HepG2 (cell line): Measurements from ENCODE around the gene RIPOR3. TPM values are rescaled to one million over a fixed set of nuclear protein-coding genes. Genes with fewer than 3 reads are reported as not detected.

Experiments
- ATAC-seq: fragments of 200-7000 bp; cut with Tn5 transposase; 3 replicates; pipeline ENCODE4 v1.9.1; 2020; ENCODE audit warnings: mild to moderate bottlenecking, moderate library complexity
- BruUV-seq: library from RNA; stranded (reverse); fragments of 400-500 nt; replicated peaks from 2 replicates; lab custom pipeline; 2021; lab: Mats Ljungman, UMichigan
- CTCF ChIA-PET: fragments of 300-600 bp; formaldehyde crosslinking; extraction: SDS; loops from one replicate; lab custom pipeline; 2021; ENCODE audit warnings: low total read pairs, inconsistent platforms, low intra/inter-chr PET ratio; lab: Yijun Ruan, JAX
- POLR2A ChIA-PET: fragments of 350-600 bp; sonication (Branson Sonifier 250); formaldehyde crosslinking; loops from one replicate; lab custom pipeline; 2020; ENCODE audit warnings: antibody characterized with exemption, inconsistent platforms; lab: Yijun Ruan, JAX
- DNase-seq: peaks from one replicate; pipeline ENCODE4 v3.0.0-alpha.2; 2015; ENCODE audit warnings: low spot score
- FAIRE-seq: peaks from 3 replicates; lab custom pipeline; 2011; peaks lifted over from hg19 to GRCh38; lab: Jason Lieb, UNC
- H2AFZ ChIP-seq: one replicate; pipeline ENCODE4 v1.6.1; 2011; ENCODE audit warnings: low read length, inconsistent platforms
- H3K27ac ChIP-seq: fragments of 300-600 bp; 3 replicates; pipeline ENCODE4 v1.8.0; 2011; ENCODE audit warnings: mixed run types, mild to moderate bottlenecking, mixed read lengths, low read length, inconsistent platforms; ENCODE audit not compliant: insufficient read depth; ENCODE audit errors: extremely low read length
- H3K27me3 ChIP-seq, 2 experiments: fragments of 200-600 bp in 1 of 2; 2 replicates in 1 of 2; 3 replicates in 1 of 2; pipeline versions ENCODE4 v1.6.0 to v1.8.0; 2011; ENCODE audit warnings: low read length in 2 of 2, mild to moderate bottlenecking in 2 of 2, moderate library complexity in 2 of 2, inconsistent platforms in 1 of 2; ENCODE audit not compliant: insufficient read depth in 2 of 2, control insufficient read depth in 1 of 2
- H3K36me3 ChIP-seq, 2 experiments: fragments of 200-600 bp in 1 of 2; replicated peaks in 1 of 2; 2 replicates in 1 of 2; 3 replicates in 1 of 2; pipeline versions ENCODE4 v1.5.1 to v1.8.0; 2011; ENCODE audit warnings: low read length in 2 of 2, inconsistent platforms in 1 of 2; ENCODE audit not compliant: insufficient read depth in 2 of 2, control insufficient read depth in 1 of 2
- H3K4me1 ChIP-seq: 2 replicates; pipeline ENCODE4 v1.5.1; 2012; ENCODE audit warnings: low read length, inconsistent platforms; ENCODE audit not compliant: insufficient read depth
- H3K4me2 ChIP-seq: 2 replicates; pipeline ENCODE4 v1.6.0; 2011; ENCODE audit warnings: low read depth, low read length, inconsistent platforms
- H3K4me3 ChIP-seq, 3 experiments: fragments of 200-600 bp in 1 of 3; sonication (generic), shearing (Covaris generic) in 1 of 3; replicated peaks in 1 of 3; 2 replicates each; pipeline ENCODE4 v1.5.1; 2011 to 2016; ENCODE audit warnings: low read length in 3 of 3, inconsistent platforms in 2 of 3, low read depth in 2 of 3, mild to moderate bottlenecking in 2 of 3, control low read depth in 1 of 3, mixed read lengths in 1 of 3; ENCODE audit not compliant: insufficient read depth in 1 of 3
- H3K79me2 ChIP-seq: one replicate; pipeline ENCODE4 v1.6.1; 2011; ENCODE audit warnings: low read length, inconsistent platforms; ENCODE audit not compliant: insufficient read depth
- H3K9ac ChIP-seq: 2 replicates; pipeline ENCODE4 v1.6.0; 2011; ENCODE audit warnings: mild to moderate bottlenecking, low read depth, low read length, inconsistent platforms; ENCODE audit not compliant: insufficient read depth
- H3K9me3 ChIP-seq: 2 replicates; pipeline ENCODE4 v1.5.1; 2012; ENCODE audit warnings: mild to moderate bottlenecking, low read length
- H4K20me1 ChIP-seq: 2 replicates; pipeline ENCODE4 v1.6.0; 2011; ENCODE audit warnings: inconsistent platforms, mild to moderate bottlenecking, low read length, moderate library complexity; ENCODE audit not compliant: insufficient read depth
- CREB1 ChIP-seq, 2 experiments: fragments of 450-650 bp in 1 of 2; IDR thresholded peaks; 2 replicates each; pipeline ENCODE4 v1.6.1; 2016 to 2017; ENCODE audit warnings: control low read depth in 1 of 2, mild to moderate bottlenecking in 1 of 2, missing compliant biosample characterization in 1 of 2, missing genetic modification characterization in 1 of 2
- CSRNP2 ChIP-seq: sonication (generic); formaldehyde crosslinking; conservative IDR thresholded peaks from 2 replicates; pipeline ENCODE4 v1.8.0; 2022; ENCODE audit warnings: low read depth, missing genetic modification reagents
- DRAP1 ChIP-seq: IDR thresholded peaks from 2 replicates; pipeline ENCODE4 v1.6.1; 2016; ENCODE audit warnings: missing genetic modification reagents, missing compliant biosample characterization
- ETV6 ChIP-seq: sonication (generic); formaldehyde crosslinking; conservative IDR thresholded peaks from 2 replicates; pipeline ENCODE4 v1.4.0; 2020; ENCODE audit warnings: missing genetic modification reagents
- FOXO4 ChIP-seq: sonication (generic); formaldehyde crosslinking; conservative IDR thresholded peaks from 2 replicates; pipeline ENCODE4 v1.8.1; 2023; ENCODE audit warnings: missing genetic modification reagents
- IRF1 ChIP-seq: sonication (generic); formaldehyde crosslinking; IDR thresholded peaks from 2 replicates; pipeline ENCODE4 v1.4.0; 2020; ENCODE audit warnings: low read depth, mild to moderate bottlenecking, missing genetic modification reagents
- LCORL ChIP-seq, 2 experiments: fragments of 450-650 bp in 1 of 2; sonication (generic) in 1 of 2; formaldehyde crosslinking in 1 of 2; IDR thresholded peaks; 2 replicates each; pipeline versions ENCODE4 v1.5.0 to v1.6.1; 2017 to 2020; ENCODE audit warnings: antibody characterized with exemption in 1 of 2, missing genetic modification reagents in 1 of 2
- MAZ ChIP-seq, 2 experiments: sonication (generic) in 1 of 2; formaldehyde crosslinking in 1 of 2; IDR thresholded peaks; 2 replicates each; pipeline versions ENCODE4 v1.5.0 to v1.6.1; 2012 to 2020; ENCODE audit warnings: low read depth in 2 of 2, mild to moderate bottlenecking in 2 of 2, borderline replicate concordance in 1 of 2, improper control_type of control experiment in 1 of 2, low read length in 1 of 2, missing genetic modification reagents in 1 of 2, moderate library complexity in 1 of 2
- REXO4 ChIP-seq: sonication (generic); formaldehyde crosslinking; IDR thresholded peaks from 2 replicates; pipeline ENCODE4 v1.8.0; 2022; ENCODE audit warnings: missing genetic modification reagents, mild to moderate bottlenecking, borderline replicate concordance
- SNAPC5 ChIP-seq: sonication (generic); formaldehyde crosslinking; IDR thresholded peaks from 2 replicates; pipeline ENCODE4 v1.8.1; 2023; ENCODE audit warnings: mild to moderate bottlenecking, missing genetic modification reagents, borderline replicate concordance
- ZMAT5 ChIP-seq: sonication (generic); formaldehyde crosslinking; IDR thresholded peaks from 2 replicates; pipeline ENCODE4 v1.5.0; 2020; ENCODE audit warnings: mild to moderate bottlenecking, low read depth, missing genetic modification reagents, borderline replicate concordance
- ZNF740 ChIP-seq: sonication (generic); formaldehyde crosslinking; IDR thresholded peaks from 2 replicates; pipeline ENCODE4 v1.4.0; 2020; ENCODE audit warnings: missing genetic modification reagents
- WGBS: methylation state at CpG from one replicate; pipeline ENCODE4 v1.1.6; 2017; ENCODE audit warnings: low lambda C conversion rate; 5-methylcytosine and 5-hydroxymethylcytosine counted together
- in situ Hi-C: cut with HindIII; loops from 2 replicates; pipeline ENCODE4 v1.10.0; 2017; ENCODE audit warnings: low pct_unique_long_range_greater_than_20kb; ENCODE audit not compliant: extremely low pct_ligation_motif_present
- intact Hi-C: fragments of 100-400 bp; cut with micrococcal nuclease; formaldehyde crosslinking; loops from one replicate; pipeline ENCODE4 v1.10.0; 2022; ENCODE audit not compliant: unreplicated experiment
- polyA plus RNA-seq, 8 experiments: library from polyadenylated mRNA; depleted of rRNA in 3 of 8; stranded (reverse) in 7 of 8; unstranded in 1 of 8; fragments of >200 nt; fragmentation: Illumina TruSeq in 4 of 8; extraction: Trizol in 4 of 8; gene quantifications; 2 replicates each; pipeline versions ENCODE4 v1.2.1 to v1.2.3, GENCODE V29; 2011 to 2016; ENCODE audit warnings: low read depth in 4 of 8, missing spikeins in 1 of 8, mixed read lengths in 1 of 8; ENCODE audit not compliant: insufficient read depth in 1 of 8
- total RNA-seq, 5 experiments: library from RNA; depleted of rRNA; stranded (reverse); fragments of >200 nt; fragmentation: Illumina TruSeq; extraction: Trizol; gene quantifications; 2 replicates each; pipeline ENCODE4 v1.2.3, GENCODE V29; 2016; ENCODE audit warnings: low read depth in 1 of 5

RIPOR3 gene
- total and polyA plus RNA-seq, 2 of the 13 experiments (the other 11 are each of a cell fraction or from before 2014, with no cell fraction given): 0.18 TPM; not detected in 1

- TF ChIP-seq FOXO4 (CRISPR knock-in tag): no peak
- TF ChIP-seq LCORL (IDR thresholded peaks at IDR 0.05): no peak
- TF ChIP-seq LCORL (CRISPR knock-in tag; IDR thresholded peaks at IDR 0.05): 0 out of 2 replicates have a peak, but pooled peaks have one; percentile 4
- TF ChIP-seq IRF1 (CRISPR knock-in tag): no peak
Observed at GRCh38 chr20:50733644-50734349, 42.5 kb upstream of the RIPOR3 start (continued).

- Histone ChIP-seq H3K27ac (peak overlapping the region; percentile 89), H3K27me3 (no peaks in the 10 kb centered on the region; a peak in 1 of 5 replicates), H3K4me3 (peak overlapping the region; percentile 88 to 96 (median 95)), H3K9ac (peak overlapping the region; percentile 95), H2AFZ (no peak overlapping the region), H3K4me1 (peaks cover 81% of the 10 kb centered on the region), H3K9me3 (no peaks in the 10 kb centered on the region), H4K20me1 (peaks cover 18% of the 10 kb centered on the region), H3K4me2 (peak overlapping the region; percentile 91), H3K36me3 (peaks cover 3 to 4% of the 10 kb centered on the region in 2 experiments; a peak in 3 of 5 replicates), H3K79me2 (peaks cover 55% of the 10 kb centered on the region)
- 1% methylated on average over 28 of the region's 29 CpGs for WGBS
- intact Hi-C loops (loop anchor here (1.0 to 2.0 kb wide), 2 partner anchors 13 to 63 kb away; partner anchors contain the start of gene BCAS4), in situ Hi-C loops (loop anchor here (25.0 kb wide), 1 partner anchor 95 kb away; no protein-coding TSS in a partner anchor)
- no peak for FAIRE-seq
- DNase-seq: peak; percentile 60
- CTCF ChIA-PET: no interaction called here
- POLR2A ChIA-PET: interaction anchor here (0.6 to 5.1 kb wide), 12 partner anchors 8 to 222 kb away, joined by 3 to 53 read pairs (median 4); partner anchors contain the start of gene PTPN1
- TSS peak; percentile 53 for BruUV-seq
- peak; percentile 25 for ATAC-seq
- no peak for TF ChIP-seq SNAPC5 (CRISPR knock-in tag)
- no peak for TF ChIP-seq REXO4 (CRISPR knock-in tag)
- TF ChIP-seq CREB1 (IDR thresholded peaks at IDR 0.05): no peak
- no peak for TF ChIP-seq CREB1 (CRISPR knock-in tag; IDR thresholded peaks at IDR 0.05)
- no peak for TF ChIP-seq ETV6
- no peak for TF ChIP-seq ZNF740 (CRISPR knock-in tag)
- no peak for TF ChIP-seq LCORL (IDR thresholded peaks at IDR 0.05)
- peak; percentile 34; the same call in 1 of the 2 replicates for TF ChIP-seq LCORL (CRISPR knock-in tag; IDR thresholded peaks at IDR 0.05)
- TF ChIP-seq DRAP1 (CRISPR knock-in tag): no peak
- TF ChIP-seq CSRNP2 (CRISPR knock-in tag): no peak
- TF ChIP-seq MAZ (IDR thresholded peaks at IDR 0.05; ENCODE audit: borderline replicate concordance, low read depth, low read length): no peak
- TF ChIP-seq MAZ (CRISPR knock-in tag; IDR thresholded peaks at IDR 0.05; ENCODE audit: low read depth): no peak
- TF ChIP-seq ZMAT5: no peak
Observed at GRCh38 chr20:50731930-50732690, 40.8 kb upstream of the RIPOR3 start.
